Endothelial cell of umbilical vein (primary cell): ENCODE results near the gene MCM8. TPM values are rescaled to one million over a fixed set of nuclear protein-coding genes. Genes with fewer than 3 reads are reported as not detected.

Source experiments
- BruUV-seq: library from RNA; stranded (reverse); fragments of 400-500 nt; replicated peaks from 2 replicates; lab custom pipeline; 2021; lab: Mats Ljungman, UMichigan
- CTCF ChIA-PET: fragments of 300-600, 350-600 bp; sonication (Branson Sonifier 250); formaldehyde crosslinking; loops from one replicate; lab custom pipeline; 2021; ENCODE audit warnings: antibody characterized with exemption, inconsistent platforms; lab: Charles Lee
- POLR2A ChIA-PET: fragments of 300-600, 350-600 bp; sonication (Branson Sonifier 250); formaldehyde crosslinking; loops from one replicate; lab custom pipeline; 2021; ENCODE audit warnings: antibody characterized with exemption, inconsistent platforms; lab: Charles Lee
- DNase-seq: peaks from one replicate; pipeline ENCODE4 v3.0.0-alpha.2; 2011; ENCODE audit warnings: low read depth, low spot score
- FAIRE-seq: peaks from 2 replicates; lab custom pipeline; 2011; peaks lifted over from hg19 to GRCh38; lab: Jason Lieb, UNC
- H2AFZ ChIP-seq: 2 replicates; pipeline ENCODE4 v1.6.0; 2012; ENCODE audit warnings: low read depth, low read length, control low read depth, inconsistent platforms
- H3K27ac ChIP-seq: 2 replicates; pipeline ENCODE4 v1.5.1; 2011; ENCODE audit warnings: low read depth, mild to moderate bottlenecking, control low read depth, low read length, moderate library complexity; ENCODE audit not compliant: insufficient read depth
- H3K27me3 ChIP-seq, 2 experiments: 2 replicates each; pipeline versions ENCODE4 v1.6.0 to v1.6.1; 2011; ENCODE audit warnings: low read length in 2 of 2, mixed read lengths in 1 of 2; ENCODE audit not compliant: control insufficient read depth in 2 of 2, insufficient read depth in 2 of 2
- H3K36me3 ChIP-seq, 2 experiments: 2 replicates in 1 of 2; 3 replicates in 1 of 2; pipeline ENCODE4 v1.5.1; 2011; ENCODE audit warnings: low read length in 2 of 2, mild to moderate bottlenecking in 1 of 2, moderate library complexity in 1 of 2; ENCODE audit not compliant: control insufficient read depth in 2 of 2, insufficient read depth in 2 of 2; ENCODE audit errors: extremely low read depth in 1 of 2
- H3K4me1 ChIP-seq: 3 replicates; pipeline ENCODE4 v1.5.1; 2011; ENCODE audit warnings: mild to moderate bottlenecking, low read length; ENCODE audit not compliant: control insufficient read depth, insufficient read depth; ENCODE audit errors: extremely low read depth
- H3K4me2 ChIP-seq: 2 replicates; pipeline ENCODE4 v1.6.1; 2011; ENCODE audit warnings: low read length, control low read depth, mixed read lengths; ENCODE audit not compliant: insufficient read depth
- H3K4me3 ChIP-seq, 3 experiments: fragments of 200-600 bp in 1 of 3; sonication (generic), shearing (Covaris generic) in 1 of 3; replicated peaks in 1 of 3; 2 replicates each; pipeline ENCODE4 v1.5.1; 2011 to 2016; ENCODE audit warnings: control low read depth in 3 of 3, low read length in 3 of 3, mild to moderate bottlenecking in 2 of 3, inconsistent platforms in 1 of 3, low read depth in 1 of 3, moderate library complexity in 1 of 3; ENCODE audit not compliant: insufficient read depth in 1 of 3
- H3K79me2 ChIP-seq: 2 replicates; pipeline ENCODE4 v1.6.0; 2012; ENCODE audit warnings: low read length, inconsistent platforms; ENCODE audit not compliant: control insufficient read depth, insufficient read depth
- H3K9ac ChIP-seq: replicated peaks from 2 replicates; pipeline ENCODE3; 2011; ENCODE audit warnings: low read length, control low read depth; ENCODE audit not compliant: insufficient read depth; ENCODE audit errors: extremely low read depth
- H3K9me1 ChIP-seq: replicated peaks from 3 replicates; pipeline ENCODE4 v1.6.0; 2011; ENCODE audit warnings: mild to moderate bottlenecking, low read length; ENCODE audit not compliant: control insufficient read depth, insufficient read depth; ENCODE audit errors: extremely low read depth
- H3K9me3 ChIP-seq: replicated peaks from 2 replicates; pipeline ENCODE4 v1.5.1; 2012; ENCODE audit warnings: low read length, inconsistent platforms; ENCODE audit not compliant: control insufficient read depth, insufficient read depth
- H4K20me1 ChIP-seq: replicated peaks from 2 replicates; pipeline ENCODE3; 2011; ENCODE audit warnings: mild to moderate bottlenecking, low read length; ENCODE audit not compliant: control insufficient read depth, insufficient read depth; ENCODE audit errors: extremely low read depth
- EZH2 ChIP-seq: IDR thresholded peaks from 2 replicates; pipeline ENCODE4 v1.6.1; 2012; ENCODE audit warnings: borderline replicate concordance, low read depth, mild to moderate bottlenecking, moderate library complexity, low read length, inconsistent platforms; ENCODE audit not compliant: severe bottlenecking
- GATA2 ChIP-seq: IDR thresholded peaks from 2 replicates; pipeline ENCODE4 v1.7.0; 2011; ENCODE audit warnings: low read depth, mild to moderate bottlenecking, moderate library complexity, mixed read lengths, low read length; ENCODE audit not compliant: insufficient read length, insufficient read depth
- MYC ChIP-seq: IDR thresholded peaks from one replicate; pipeline ENCODE4 v1.6.1; 2011; ENCODE audit warnings: mild to moderate bottlenecking, low read depth, low read length
- POLR2AphosphoS5 ChIP-seq: IDR thresholded peaks from 2 replicates; pipeline ENCODE4 v1.6.1; 2012; ENCODE audit warnings: low read depth, mild to moderate bottlenecking, control low read depth, low read length, moderate library complexity; ENCODE audit not compliant: insufficient read depth
- dilution Hi-C: fragments of 300-500 bp; cut with MboI; formaldehyde crosslinking; loops from one replicate; pipeline ENCODE4 v1.15.0; 2019; ENCODE audit warnings: low sequenced_read_pairs; ENCODE audit not compliant: extremely low pct_ligation_motif_present
- intact Hi-C: fragments of 100-400 bp; cut with micrococcal nuclease; formaldehyde crosslinking; loops from one replicate; pipeline ENCODE4 v1.10.0; 2022
- polyA plus RNA-seq, 4 experiments: library from polyadenylated mRNA; depleted of rRNA in 3 of 4; stranded (reverse) in 3 of 4; unstranded in 1 of 4; fragments of >200 nt; gene quantifications; 2 replicates each; pipeline versions ENCODE4 v1.2.1 to v1.2.3, GENCODE V29; 2011 to 2012; ENCODE audit warnings: missing spikeins in 1 of 4
- total RNA-seq: library from RNA; stranded (reverse); gene quantifications from 2 replicates; pipeline ENCODE4 v1.2.3, GENCODE V29; 2021
- TF ChIP-seq, protein P1 (sequence below): IDR thresholded peaks from 2 replicates; pipeline ENCODE4 v1.6.1; 2011; ENCODE audit not compliant: insufficient read depth, insufficient read length
- TF ChIP-seq, protein P2 (sequence below), 2 donors: IDR thresholded peaks; 1 replicate in 1 of 2; 2 replicates in 1 of 2; pipeline ENCODE4 v1.5.1; 2011; ENCODE audit warnings: low read length in 2 of 2, mild to moderate bottlenecking in 2 of 2, moderate library complexity in 2 of 2, control low read depth in 1 of 2, inconsistent platforms in 1 of 2, low read depth in 1 of 2; ENCODE audit not compliant: insufficient read depth in 1 of 2; ENCODE audit errors: extremely low read depth in 1 of 2

MCM8 gene
- total and polyA plus RNA-seq, 2 donors (not counting 3 experiments of a cell fraction or from before 2014, with no cell fraction given) = 2.9 to 14.4 TPM

DNA sequence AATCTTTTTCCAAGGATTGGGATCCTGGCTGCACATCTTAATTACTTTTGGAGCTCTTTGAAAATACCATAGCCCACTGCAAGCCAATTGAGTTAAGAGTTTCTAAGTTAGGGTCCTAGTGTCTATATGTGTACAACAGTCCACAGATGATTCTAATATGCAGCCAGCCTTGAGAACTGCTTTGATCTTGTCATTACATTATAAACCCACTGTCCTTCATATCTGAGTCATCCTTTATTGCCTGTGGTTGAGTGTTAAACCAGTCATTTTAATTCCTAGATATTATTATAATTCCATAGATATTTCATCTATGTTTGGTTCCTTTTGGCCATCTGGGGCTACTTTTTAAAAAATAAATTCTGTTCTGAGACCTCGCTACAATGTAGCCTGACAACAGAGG is 24.1 kb downstream of the MCM8 start:
- Histone ChIP-seq H3K79me2 (no peaks in the 10 kb centered on the region), H3K27me3 (no peaks in the 10 kb centered on the region), H3K9me3 (no peaks in the 10 kb centered on the region), H3K27ac (no peak overlapping the region), H3K4me3 (no peak overlapping the region), H4K20me1 (no peaks in the 10 kb centered on the region), H3K36me3 (peaks cover 0 to 4% of the 10 kb centered on the region in 2 experiments), H3K4me1 (no peaks in the 10 kb centered on the region), H3K9me1 (no peaks in the 10 kb centered on the region), H3K4me2 (no peak overlapping the region), H2AFZ (no peak overlapping the region), H3K9ac (no peak overlapping the region)
- BruUV-seq = no TSS peak
- intact Hi-C loops (no loop called here), dilution Hi-C loops (no loop called here)
- FAIRE-seq (no peak), DNase-seq (no peak)
- TF ChIP-seq POLR2AphosphoS5 (no peak), EZH2 (no peak), GATA2 (no peak), MYC (no peak)
- TF ChIP-seq, protein P1, sequence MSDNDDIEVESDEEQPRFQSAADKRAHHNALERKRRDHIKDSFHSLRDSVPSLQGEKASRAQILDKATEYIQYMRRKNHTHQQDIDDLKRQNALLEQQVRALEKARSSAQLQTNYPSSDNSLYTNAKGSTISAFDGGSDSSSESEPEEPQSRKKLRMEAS = no peak
- TF ChIP-seq, protein P2, sequence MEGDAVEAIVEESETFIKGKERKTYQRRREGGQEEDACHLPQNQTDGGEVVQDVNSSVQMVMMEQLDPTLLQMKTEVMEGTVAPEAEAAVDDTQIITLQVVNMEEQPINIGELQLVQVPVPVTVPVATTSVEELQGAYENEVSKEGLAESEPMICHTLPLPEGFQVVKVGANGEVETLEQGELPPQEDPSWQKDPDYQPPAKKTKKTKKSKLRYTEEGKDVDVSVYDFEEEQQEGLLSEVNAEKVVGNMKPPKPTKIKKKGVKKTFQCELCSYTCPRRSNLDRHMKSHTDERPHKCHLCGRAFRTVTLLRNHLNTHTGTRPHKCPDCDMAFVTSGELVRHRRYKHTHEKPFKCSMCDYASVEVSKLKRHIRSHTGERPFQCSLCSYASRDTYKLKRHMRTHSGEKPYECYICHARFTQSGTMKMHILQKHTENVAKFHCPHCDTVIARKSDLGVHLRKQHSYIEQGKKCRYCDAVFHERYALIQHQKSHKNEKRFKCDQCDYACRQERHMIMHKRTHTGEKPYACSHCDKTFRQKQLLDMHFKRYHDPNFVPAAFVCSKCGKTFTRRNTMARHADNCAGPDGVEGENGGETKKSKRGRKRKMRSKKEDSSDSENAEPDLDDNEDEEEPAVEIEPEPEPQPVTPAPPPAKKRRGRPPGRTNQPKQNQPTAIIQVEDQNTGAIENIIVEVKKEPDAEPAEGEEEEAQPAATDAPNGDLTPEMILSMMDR (IDR thresholded peaks at IDR 0.05; ENCODE audit: extremely low read depth in 1 of 2, insufficient read depth in 1 of 2, low read depth in 1 of 2, low read length in 2 of 2) = no peak
- CTCF ChIA-PET = interaction anchor here (0.5 kb wide), 1 partner anchor 405 kb away, joined by 3 read pairs; no protein-coding TSS in a partner anchor
- POLR2A ChIA-PET = no interaction called here
